Daoy (cell line): ENCODE data around the gene TSPAN4. TPM values are rescaled to one million over a fixed set of nuclear protein-coding genes. Genes with fewer than 3 reads are reported as not detected.

Source experiments
- DNase-seq: peaks from one replicate; pipeline ENCODE4 v3.0.0-alpha.2; 2015; ENCODE audit warnings: low read depth
- total RNA-seq: library from RNA; depleted of rRNA; stranded (reverse); fragments of >200 nt; shearing (Covaris generic); gene quantifications from 2 replicates; pipeline ENCODE4 v1.2.3, GENCODE V29; 2014; rRNA removed

TSPAN4 gene
- total RNA-seq, 1 experiment from 2014 or later, result 37.3 TPM

- no peak for DNase-seq
Observed at GRCh38 chr11:909406-909805, 66.8 kb downstream of the TSPAN4 start.

- DNase-seq, result no peak
Observed at GRCh38 chr11:910044-910588, 67.5 kb downstream of the TSPAN4 start.

- DNase-seq, result peak; percentile 91
Observed at GRCh38 chr11:910589-911030, 68.0 kb downstream of the TSPAN4 start, which contains the start of gene CHID1. Gene CHID1 (minus strand): TSS chr11:910810. CDS start chr11:904816, 5,994 bp downstream.

GRCh38 chr11:911031-911889 is 68.6 kb downstream of the TSPAN4 start:
- peak; percentile 80 for DNase-seq

GRCh38 chr11:911890-912219 is 69.2 kb downstream of the TSPAN4 start:
- no peak for DNase-seq

GRCh38 chr11:912266-912665 is 69.6 kb downstream of the TSPAN4 start:
- DNase-seq, result no peak

- DNase-seq, result no peak
Observed at GRCh38 chr11:913043-913442, 70.4 kb downstream of the TSPAN4 start.

- DNase-seq, result no peak
Observed at GRCh38 chr11:914204-914603, 71.6 kb downstream of the TSPAN4 start.

- no peak for DNase-seq
Observed at GRCh38 chr11:914747-915501, 72.3 kb downstream of the TSPAN4 start.

Other genes starting within 250 kb of the TSPAN4 start
- 6.7 and 14.5 TPM in 2 replicates for gene IRF7, start 226.9 kb upstream of the TSPAN4 start, total RNA-seq
- gene CDHR5, start 217.9 kb upstream of the TSPAN4 start, total RNA-seq, result not detected in 2 replicates
- not detected in 2 replicates for gene SCT, start 215.7 kb upstream of the TSPAN4 start, total RNA-seq
- gene DRD4, start 205.6 kb upstream of the TSPAN4 start, total RNA-seq, result not detected in 2 replicates
- 21.7 and 25.5 TPM in 2 replicates for gene DEAF1, start 147.6 kb upstream of the TSPAN4 start, total RNA-seq
- 7.5 and 15.8 TPM in 2 replicates for gene TMEM80, start 147.0 kb upstream of the TSPAN4 start, total RNA-seq
- gene EPS8L2, start 136.6 kb upstream of the TSPAN4 start, total RNA-seq, result 1.8 and 5.4 TPM in 2 replicates
- 319 and 455 TPM in 2 replicates for gene TALDO1, start 95.4 kb upstream of the TSPAN4 start, total RNA-seq
- 17.3 and 18.4 TPM in 2 replicates for gene GATD1, start 65.4 kb upstream of the TSPAN4 start, total RNA-seq
- gene CEND1, start 52.8 kb upstream of the TSPAN4 start, total RNA-seq, result 0.51 and 1.2 TPM in 2 replicates
- gene SLC25A22, start 44.6 kb upstream of the TSPAN4 start, total RNA-seq, result 11.8 and 14.1 TPM in 2 replicates
- gene PIDD1, start 37.6 kb upstream of the TSPAN4 start, total RNA-seq, result 3.5 and 10.4 TPM in 2 replicates
- gene RPLP2, start 32.9 kb upstream of the TSPAN4 start, total RNA-seq, result 693 and 756 TPM in 2 replicates
- gene PNPLA2, start 23.9 kb upstream of the TSPAN4 start, total RNA-seq, result 10.9 and 24.2 TPM in 2 replicates
- gene CRACR2B, start 14.9 kb upstream of the TSPAN4 start, total RNA-seq, result 5.3 and 9.0 TPM in 2 replicates
- gene CD151, start 9.9 kb upstream of the TSPAN4 start, total RNA-seq, result 246 and 253 TPM in 2 replicates
- 75.7 and 113 TPM in 2 replicates for gene POLR2L, start 323 bp upstream of the TSPAN4 start, total RNA-seq
- gene CHID1, start 68.0 kb downstream of the TSPAN4 start, total RNA-seq, result 38.5 TPM in 2 replicates
- gene AP2A2, start 83.0 kb downstream of the TSPAN4 start, total RNA-seq, result 14.3 and 15.8 TPM in 2 replicates
- not detected in 2 replicates for gene MUC6, start 193.9 kb downstream of the TSPAN4 start, total RNA-seq
- gene MUC2, start 232.0 kb downstream of the TSPAN4 start, total RNA-seq, result not detected in 2 replicates